ENCODE data around the gene BAK1.
"Not testable (repeated sequence)": the region's sequence is repeated elsewhere in the genome, so short reads cannot be mapped to it uniquely, and the experiment has no call there.

Gene BAK1

DNA sequence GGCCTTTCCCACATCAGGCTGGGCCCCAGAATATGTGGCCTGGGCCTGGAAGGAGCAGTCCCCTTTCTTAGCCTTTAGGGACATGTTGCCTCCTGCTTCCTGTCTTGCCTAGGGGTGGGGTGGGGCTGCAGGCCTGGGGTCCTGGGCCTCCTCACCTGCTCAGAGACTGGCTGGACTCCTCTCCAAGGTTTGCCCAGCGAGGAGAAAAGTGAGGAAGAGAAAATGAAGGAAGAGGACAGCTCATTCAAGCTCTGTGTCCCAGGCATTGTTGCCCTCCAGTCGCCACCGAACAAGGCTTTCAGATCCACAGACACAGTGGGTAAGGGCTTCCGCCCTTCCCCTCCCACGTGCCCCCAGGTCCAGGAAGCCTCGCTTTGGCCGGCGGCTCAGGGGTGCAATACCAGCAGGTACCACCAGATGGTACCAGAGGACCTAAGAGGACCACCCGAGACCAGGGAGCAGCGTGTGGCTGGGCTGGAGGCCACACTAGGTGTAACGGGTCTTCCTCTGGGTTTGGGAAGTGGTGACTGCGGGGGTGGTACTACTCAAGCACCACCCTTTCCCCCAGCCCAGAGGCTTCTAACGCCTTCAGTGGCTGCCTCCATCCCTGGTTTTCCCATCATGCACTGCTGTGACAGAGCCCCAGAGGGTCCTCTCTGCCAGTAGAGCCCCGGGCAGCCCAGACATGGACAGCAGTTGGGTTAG is 5.5 kb upstream of the BAK1 start:
- peak; percentile 86 for DNase-seq

DNA sequence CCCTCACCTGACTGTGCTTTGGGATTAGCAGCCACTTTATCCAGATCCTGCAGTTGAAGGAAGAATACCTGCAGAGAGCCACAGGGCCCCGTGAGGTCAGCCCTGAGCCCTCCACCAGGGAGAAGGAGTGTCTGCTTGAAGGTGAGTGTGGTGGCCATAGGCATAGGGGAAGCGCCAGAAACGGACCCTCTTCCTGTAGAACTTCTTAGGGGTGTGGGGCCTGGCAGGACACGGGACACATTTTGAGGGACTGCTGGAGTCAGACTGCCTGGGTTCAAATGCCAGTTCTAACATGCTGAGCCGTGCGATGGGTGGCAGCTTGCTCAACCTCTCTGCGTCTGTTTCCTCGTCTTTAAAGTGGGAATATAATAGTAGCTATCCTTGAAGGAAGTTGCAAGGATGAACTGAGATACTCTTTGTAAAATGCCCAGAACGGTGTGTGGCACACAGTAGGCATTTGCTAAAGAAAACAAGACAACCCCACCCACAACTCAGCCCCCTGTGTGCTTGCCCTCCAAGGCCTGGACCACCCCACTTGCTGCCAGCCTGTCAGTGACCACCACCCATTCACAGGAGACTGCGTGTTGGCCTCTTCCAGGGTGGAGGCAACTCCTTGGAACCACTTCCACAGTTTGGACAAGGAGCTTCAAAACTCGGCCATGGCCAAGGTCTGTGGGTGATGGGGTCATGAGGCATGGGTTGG is 4.8 kb upstream of the BAK1 start:
- no peak for DNase-seq

DNA sequence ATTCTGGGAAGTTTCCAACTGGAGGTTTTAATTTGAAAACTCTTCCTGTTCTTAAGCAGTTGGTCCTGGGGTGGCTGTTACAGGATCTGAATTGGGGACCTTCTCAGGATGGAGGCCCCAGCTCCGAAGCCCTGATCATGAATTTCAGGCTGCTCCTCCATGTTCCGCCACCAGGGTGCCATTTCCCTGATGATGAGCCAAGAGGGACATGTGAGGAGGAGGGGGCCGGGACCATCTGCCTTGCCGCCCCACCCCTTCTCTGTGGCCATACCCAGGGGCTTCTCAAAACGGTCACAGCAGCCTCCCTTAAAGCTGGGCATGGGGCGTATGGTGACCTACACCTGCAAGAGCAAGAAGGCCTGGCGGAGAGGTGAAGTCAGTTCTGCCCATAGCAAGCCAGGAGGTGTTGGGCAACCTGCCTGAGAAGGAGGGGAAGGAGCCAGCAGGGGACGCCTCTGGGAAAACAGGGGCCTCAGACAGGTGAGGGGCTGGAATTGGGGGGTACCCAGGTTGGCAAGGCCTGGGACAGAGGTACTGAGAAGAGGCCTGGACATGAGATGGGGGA is 3.6 kb upstream of the BAK1 start:
- DNase-seq: no peak

DNA sequence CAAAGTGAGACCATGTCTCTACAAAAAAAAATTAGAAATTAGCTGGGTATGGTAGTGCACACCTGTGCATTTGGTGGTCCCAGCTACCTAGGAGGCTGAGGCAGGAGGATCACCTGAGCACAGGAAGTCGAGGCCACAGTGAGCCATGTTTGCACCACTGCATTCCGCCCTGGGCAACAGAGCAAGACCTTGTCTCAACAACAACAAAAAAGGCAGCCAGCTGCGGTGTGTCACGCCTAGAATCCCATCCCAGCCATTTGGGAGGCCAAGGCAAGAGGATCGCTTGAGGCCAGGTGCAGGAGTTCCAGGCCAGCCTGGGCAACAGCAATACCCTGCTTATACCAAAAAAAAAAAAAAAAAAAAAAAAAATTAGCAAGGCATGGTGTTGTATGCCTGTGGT is 1.1 kb upstream of the BAK1 start:
- DNase-seq: no peak

DNA sequence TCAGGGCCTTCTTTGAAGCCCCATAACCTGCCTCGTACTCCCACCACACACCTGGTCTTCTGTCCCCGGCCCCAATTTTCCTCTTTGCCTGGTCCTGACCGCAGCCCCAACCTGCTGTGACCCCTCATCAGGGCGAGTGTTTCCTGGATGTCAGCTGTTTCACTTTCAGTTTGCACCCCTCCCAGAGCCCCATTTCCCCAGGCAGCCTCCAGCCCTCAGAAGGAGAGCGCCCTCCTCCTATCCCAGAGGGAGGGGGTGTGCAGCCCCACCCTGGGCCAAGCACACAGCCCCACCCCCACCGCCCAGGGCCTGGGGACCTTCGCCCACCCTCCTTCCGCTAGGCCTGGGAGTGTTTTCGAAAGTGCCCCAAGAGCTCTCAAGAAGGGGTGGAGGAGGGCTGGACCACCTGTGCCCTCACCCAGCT is 1.5 kb downstream of the BAK1 start:
- no peak for DNase-seq

DNA sequence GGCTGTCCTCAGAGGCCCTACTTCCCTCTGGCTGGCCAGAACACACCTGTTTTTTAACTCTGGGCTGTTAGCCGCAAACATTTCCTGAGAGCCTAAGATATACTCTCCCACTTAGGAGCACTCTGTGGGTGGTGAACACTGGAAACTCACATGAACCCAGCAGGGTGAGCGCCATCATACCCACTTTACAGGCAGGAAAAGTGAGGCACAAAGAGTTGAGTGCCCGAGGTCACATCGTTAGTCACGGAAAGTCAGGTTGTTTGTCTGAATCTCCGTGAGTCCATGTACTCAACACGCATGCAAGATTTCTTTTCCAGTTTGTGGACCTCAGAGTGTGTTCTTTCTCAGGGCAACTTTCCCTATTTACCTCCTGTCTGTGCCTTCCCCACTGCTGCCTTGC is 1.9 kb downstream of the BAK1 start:
- no peak for DNase-seq

DNA sequence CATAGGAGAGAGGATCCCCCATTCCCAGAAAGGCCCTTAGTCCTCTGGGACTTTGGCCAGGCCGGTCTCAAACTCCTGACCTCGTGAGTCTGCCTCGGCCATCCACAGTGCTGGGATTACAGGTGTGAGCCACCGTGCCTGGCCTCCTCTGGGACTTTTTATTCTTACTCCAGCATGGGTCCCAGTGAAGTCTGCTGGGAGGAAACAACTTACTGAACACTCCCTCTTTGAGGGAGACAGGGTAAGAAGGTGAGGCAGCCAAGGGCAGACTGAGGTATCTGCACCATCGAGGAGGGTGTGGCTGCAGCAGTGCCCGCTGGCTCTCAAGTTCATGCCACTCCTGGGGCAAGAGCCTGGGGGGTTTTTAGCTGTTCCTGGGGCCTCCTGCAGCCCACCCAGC is 2.4 kb downstream of the BAK1 start:
- DNase-seq: no peak

DNA sequence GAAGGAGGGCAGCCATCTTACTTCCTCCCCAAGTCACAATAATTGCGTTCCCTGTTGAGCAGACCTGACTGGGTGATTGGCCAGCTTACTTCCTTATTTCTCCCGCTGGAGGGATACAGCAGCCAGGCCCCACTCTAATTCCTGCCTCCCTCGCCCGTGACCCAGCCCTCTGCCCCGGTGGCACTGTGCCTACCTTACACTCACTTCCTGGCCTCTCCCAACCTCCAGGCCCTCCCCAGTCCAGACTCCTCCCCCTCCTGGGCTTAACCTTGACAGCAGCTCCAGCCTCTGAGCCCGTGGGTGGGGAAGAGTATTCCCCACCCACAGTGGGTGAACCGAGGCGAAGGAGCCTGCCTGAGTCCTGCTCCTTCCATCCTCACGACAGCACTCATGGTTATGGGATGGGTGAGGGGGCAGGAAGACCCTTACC is 3.0 kb downstream of the BAK1 start:
- peak; percentile 37 for DNase-seq

DNA sequence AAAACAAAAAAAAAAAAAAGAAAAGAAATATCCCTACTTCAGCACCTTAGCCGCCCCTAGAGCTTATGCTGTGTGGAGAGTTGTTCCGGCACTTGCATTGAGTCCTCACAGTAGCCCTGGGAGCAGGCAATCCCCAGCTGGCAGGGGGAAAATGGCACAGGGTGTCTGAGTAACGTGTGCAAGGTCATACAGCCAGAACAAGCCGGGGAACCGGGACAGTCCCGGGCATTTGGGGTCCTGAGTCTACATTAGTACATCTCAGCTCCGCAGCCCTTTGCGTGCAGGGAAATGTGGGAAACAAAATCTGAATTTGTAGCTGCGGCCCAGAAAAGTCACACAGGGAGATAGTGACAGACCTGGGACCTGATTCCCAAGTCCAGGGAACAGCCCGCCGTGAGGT is 3.4 kb downstream of the BAK1 start:
- no peak for DNase-seq

DNA sequence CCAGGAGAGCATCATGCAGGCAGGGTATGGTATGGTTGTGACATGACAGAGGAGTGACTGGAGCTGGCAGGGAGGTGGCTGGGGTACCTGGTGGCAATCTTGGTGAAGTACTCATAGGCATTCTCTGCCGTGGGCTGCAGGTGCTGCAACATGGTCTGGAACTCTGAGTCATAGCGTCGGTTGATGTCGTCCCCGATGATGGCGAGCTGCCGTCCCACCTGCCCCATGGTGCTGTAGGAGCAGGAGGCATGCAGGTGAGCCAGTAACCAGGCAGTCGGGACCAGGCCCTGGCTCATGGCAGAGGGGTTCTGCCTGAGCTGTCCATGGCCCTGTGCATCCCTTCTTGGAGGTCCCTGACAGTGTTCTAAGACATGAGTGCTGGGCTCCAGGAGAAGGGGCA is 4.9 kb downstream of the BAK1 start:
- DNase-seq: no peak

DNA sequence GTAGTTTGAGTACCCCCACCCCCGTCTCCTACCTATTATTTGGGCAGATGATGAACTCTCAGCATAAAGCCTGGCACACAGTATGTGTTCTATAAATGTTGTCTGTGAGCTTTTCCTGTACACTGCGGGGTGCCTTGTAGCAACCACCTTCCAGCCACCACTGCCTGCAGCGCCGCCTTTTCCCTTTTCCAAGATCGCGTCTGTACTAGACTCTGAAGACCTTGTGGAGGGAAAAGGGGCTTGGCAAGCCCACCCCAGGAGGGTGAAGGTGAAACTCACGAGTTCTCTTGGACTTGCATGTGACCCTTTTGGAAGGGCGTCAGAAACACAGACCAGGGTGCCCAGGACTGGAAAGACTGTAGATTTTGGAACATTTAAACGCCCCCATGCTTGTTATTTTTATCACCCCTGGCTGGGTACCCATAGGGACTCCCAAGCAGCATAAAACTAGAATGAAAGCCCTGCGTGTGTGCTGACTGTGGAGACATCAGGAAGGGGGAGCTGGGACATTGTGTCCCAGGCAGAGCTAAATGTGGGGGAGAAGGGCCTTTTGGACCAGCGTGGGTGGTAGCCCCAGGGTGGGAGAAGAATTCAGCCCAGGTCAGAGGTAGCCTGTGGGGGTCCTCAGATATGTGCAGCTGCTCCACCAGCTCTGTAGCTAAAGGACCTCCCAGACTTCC is 8.3 kb downstream of the BAK1 start:
- no peak for DNase-seq

DNA sequence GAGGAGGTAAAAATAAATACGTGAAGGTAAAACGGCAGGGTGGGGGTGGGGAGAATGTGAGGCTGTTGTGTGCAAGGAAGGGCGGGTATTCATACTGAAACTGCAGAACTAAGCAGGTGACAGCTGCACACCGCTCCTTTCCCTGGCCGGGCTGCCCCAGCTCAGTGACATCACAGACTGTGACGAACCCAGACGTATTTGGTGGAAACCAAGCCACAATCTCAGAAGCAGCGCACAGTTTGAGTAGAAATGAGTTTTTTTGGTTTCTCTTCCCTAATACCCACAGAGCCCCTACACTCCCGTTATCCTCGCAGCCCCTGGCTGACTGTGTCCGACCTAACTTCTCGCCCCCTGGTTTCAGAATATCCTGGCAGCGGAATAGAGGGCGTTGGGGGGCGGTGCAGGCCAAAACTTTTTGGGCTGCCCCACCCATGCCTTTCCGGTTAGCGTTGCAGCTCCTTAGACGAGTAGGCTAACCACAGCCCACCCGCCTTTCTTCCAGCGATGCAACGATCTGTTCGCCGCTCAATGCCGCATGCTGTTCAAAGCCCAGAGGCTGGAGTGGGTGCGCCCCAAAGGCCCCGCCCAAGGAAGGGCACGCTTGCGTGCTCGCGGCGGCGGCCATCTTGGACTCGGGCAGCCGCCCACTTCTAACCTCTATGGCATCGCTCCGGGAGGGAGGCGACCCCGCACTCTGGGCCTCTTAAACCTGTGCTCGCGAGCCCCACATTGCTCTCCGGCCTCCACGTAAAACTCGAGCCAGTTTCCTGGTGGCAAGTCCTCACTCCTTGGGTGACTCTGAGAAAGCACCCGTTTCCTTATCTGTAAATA is 9.1 kb downstream of the BAK1 start:
- peak; percentile 89 for DNase-seq

DNA sequence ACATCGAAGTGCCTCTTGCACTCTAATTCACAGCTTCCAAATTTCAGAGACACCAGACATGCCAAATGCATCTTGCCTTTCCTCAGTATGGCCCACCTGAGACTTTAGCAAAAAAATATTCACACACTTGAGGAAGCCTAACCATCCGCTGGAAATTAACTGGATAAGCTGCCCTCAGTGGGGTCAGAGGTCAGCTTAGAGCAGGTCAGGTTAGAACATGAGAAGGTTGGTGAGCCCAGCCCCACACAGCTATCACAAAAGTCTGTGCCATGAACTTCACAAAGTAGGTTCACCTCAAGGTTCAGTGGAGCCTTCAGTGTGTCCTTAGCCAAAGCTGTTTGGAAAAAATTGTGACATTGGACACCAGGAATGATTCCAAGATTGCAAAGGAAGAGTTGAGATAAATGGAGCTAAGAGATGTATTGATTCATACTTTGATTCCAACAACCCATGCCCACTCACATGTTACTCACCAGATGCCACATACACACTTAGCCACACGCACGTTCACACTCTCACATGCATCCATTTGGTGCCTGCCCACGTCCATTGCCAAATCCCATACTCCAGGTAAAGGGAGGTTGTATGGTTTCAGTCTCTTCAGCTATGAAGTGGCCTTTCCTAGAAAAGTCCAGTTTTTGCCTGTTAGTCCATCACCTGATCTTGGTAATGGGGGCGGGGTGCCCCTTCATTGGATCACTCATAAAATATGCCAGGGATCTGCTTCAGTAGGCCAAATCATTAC is 11.1 kb downstream of the BAK1 start:
- DNase-seq: no peak

DNA sequence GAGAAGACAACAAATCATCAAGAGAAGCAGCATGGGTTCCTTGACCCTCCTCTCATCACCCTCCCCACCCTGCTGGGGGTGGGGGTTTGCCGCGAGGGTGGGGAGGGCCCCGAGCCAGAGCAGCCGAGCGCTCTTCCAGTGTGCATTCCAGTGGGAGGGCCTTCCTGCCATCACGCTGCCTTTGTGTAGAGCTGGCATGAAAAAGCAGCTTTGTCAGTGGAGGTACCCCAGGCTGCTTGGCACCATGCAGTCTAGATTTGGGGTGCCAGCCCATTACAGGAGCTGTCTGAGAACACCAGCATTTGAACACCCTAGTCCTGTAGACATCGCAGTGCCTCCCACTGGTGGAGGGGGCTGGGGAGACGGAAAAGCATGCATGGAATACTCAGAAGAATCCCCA is 12.2 kb downstream of the BAK1 start:
- no peak for DNase-seq

DNA sequence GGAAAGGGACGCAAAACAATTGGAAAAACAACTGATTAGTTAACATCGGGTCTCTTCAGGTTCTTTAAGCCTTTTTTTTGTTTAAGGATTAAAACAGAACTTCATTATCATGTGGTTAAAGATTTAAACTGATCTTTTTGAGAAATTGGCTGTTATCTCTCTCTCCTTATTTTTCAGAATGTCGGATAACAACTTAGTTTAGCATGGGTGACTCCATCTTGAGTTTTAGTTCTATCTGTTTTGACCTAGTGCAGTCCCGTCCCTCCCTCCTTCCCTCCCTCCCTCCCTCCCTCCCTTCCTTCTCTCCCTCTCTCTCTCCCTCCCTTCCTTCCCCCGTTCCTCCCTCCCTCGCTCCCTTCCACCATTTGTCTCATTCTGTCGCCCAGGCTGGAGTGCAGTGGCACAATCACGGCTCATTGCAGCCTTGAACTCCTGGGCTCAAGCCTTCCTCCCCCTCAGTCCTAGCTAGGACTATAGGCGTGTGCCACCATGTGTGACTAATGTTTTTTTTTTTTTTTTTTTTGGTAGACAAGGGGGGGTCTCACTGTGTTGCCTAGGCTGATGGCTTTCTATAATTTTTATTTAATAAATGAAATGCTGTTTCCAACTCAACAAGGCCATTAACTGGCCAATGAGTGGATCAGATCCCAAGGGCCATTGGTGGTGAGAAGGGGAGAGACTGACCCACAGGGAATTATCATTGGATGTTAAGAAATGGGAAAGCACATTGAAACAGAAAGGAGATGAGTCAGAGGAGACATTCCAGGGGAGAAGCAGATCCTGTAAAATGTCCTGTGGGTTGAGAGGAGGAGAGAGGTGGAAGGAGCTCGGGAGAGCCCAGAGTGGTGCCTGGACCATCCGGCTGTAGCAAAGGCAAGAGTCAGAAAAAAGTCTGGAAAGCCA is 13.6 kb downstream of the BAK1 start:
- no peak for DNase-seq

DNA sequence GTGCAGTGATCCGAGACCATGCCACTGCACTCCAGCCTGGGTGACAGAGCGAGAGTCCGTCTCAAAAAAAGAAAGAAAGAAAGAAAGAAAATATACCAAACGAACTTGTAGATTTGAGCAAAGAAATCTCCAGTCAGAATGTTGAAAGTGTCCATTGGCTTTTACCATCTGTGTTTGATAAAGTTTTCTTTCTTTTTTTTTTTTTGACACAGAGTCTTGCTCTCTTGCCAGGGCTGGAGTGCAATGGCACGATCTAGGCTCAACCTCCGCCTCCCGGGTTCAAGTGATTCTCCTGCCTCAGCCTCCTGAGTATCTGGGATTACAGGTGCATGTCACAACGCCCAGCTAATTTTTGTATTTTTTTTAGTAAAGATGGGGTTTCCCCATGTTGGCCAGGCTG is 21.3 kb downstream of the BAK1 start:
- DNase-seq: no peak

DNA sequence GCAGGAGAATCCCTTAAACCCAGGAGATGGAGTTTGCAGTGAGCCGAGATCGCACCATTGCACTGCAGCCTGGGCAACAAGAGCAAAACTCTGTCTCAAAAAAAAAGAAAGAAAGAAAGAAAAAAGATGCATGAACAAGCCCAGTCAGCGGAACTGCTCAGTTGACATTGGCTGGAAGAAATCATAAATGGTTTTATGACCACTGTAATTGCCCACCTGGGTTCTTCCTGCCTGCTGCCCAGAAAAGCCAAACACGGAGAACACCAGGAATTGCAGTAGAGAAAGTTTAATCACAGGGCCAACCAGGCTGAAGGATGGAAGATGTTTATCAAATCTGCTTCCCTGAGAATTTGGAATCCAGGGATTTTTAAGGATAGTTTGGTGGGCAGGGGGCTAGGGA is 22.7 kb downstream of the BAK1 start:
- DNase-seq: no peak

DNA sequence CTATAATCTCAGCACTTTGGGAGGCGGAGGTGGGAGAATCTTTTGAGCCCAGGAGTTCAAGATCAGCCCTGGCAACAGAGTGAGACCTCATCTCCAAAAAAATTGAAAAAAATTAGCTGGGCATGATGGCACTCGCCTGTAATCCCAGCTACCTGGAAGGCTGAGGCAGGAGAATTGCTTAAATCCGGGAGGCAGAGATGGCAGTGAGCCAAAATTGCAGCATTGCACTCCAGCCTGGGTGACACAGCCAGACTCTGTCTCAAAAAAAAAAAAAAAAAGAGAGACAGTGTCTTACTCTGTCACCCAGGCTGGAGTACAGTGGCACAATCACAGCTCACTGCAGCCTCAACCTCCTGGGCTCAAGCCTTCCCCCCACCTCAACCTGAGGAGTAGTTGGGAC is 27.2 kb downstream of the BAK1 start:
- DNase-seq: not testable (repeated sequence)

DNA sequence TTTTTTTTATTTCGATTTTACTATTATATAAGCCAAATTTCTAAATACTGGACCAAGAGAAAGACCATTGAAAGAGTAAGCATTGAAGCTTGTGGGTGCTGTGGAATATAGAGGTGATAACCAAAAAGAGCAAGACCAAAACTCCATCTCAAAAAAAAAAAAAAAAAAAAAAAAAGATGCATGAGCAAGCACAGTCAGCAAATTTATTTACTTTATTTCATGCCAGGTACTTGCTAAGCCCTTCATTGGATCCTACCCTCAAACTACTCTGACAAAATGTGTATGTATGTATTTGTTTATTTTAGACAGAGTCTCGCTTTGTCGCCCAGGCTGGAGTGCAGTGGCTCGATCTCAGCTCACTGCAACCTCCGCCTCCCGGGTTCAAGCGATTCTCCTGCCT is 27.8 kb downstream of the BAK1 start:
- DNase-seq: no peak

DNA sequence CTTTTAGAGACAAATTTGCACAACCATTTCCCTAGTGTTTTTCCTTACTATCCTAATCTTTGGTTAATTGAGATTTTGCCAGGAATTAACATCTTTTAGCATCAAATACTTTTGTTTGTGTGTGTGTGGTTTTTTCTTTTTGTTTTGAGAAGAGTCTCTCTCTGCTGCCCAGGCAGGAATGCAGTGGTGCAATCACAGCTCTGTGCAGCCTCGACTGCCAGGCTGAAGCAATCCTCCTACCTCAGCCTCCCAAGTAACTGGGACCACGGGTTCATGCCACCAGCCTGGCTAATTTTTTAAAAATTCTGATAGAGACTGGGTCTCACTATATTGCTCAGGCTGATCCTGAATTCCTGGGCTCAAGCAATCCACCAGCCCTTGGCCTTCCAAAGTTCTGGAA is 28.5 kb downstream of the BAK1 start:
- no peak for DNase-seq

DNA sequence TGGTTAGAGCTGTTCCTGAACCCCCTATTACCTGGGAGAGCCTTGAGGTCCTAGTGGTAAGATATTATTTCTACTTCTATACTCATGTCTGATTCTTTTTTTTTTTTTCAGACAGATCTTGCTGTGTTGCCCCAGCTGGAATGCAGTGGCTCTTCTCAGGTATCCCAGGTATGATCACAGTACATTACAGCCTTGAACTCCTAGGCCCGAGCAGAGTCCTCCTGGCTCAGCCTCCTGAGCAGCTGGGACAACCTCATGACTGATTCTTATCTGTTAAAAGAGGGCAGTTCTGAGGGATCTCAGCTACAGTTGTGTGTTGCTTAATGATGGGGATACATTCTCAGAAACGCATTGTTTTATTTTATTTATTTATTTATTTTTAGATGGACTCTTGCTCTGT is 30.2 kb downstream of the BAK1 start:
- no peak for DNase-seq
